Right renal pelvis (tissue), 4 donors: ENCODE results near the gene DUSP2. TPM values are rescaled to one million over a fixed set of nuclear protein-coding genes. Genes with fewer than 3 reads are reported as not detected.

Experiments used
- DNase-seq, 4 donors: peaks; one replicate each; pipeline ENCODE4 v3.0.0-alpha.2; 2013; ENCODE audit warnings: low read depth in 4 of 4, low spot score in 3 of 4, missing footprints in 1 of 4
- polyA plus RNA-seq, 4 donors: library from polyadenylated mRNA; unstranded; fragments of 120-200 nt; gene quantifications; one replicate each; pipeline ENCODE4 v1.2.1, GENCODE V29; 2013; ENCODE audit not compliant: insufficient read length in 4 of 4

The DUSP2 gene
- polyA plus RNA-seq, 4 donors = 3.6 to 6.9 (median 4.1) TPM

DNA sequence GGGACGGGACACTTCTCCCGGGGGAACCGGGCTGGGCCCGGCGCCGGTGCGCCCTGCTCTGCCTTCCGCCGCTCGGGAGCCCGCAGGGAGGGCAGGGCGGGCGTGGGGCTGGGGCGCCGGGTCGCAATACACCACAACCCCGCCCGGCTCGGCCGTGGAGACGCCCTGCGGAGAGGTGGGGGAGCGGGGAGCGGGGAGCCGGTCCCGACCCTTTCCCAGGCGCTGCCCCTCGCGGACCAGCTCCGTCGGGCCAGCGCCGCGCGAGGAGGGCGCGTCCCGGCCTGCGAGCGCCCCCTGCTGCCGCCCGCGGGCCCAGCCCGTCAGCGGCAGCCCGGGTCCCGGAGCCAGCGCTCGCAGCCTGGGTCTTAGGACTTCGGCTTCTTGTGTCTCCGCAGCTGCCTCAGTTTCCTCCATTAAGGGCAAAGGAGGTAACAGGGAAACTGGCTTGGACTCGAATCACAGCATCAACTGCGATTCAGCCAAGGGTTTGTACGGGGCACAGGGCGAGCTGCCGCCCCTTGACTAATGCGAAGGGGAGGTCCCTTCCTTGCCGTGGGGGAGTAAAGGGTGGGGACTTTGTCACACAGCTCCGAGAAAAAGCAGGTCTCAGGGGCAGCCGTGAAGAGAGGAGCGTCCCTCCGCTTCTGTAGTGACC, 28.2 kb downstream of the DUSP2 start:
- peak in 1 of 4 donors; percentile 39 for DNase-seq

DNA sequence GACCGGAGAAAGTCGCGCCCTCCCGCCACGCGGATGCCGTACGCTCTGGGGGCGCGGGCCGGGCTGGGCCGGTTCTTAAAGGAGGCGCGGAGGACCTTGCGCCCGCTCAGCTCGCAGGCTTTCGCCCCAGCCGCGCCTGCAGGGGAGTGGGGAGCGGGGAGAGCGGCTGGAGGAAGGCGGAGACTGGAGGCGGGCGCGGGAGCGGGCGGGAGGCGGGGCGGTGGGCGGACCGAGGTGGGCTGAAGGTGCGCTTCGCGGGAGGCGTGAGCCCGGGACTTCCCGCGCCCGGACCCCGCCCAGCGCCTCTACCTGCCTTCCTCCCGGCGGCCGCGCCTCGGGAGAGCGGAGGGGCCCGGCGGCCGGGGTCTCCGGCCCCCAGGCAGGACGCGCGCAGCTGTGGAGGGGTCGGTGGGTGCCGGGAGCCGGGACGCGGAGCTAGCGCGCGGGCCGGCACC, 28.8 kb downstream of the DUSP2 start, which contains the start of gene ADRA2B:
Gene ADRA2B (minus strand): TSS at position 148 of the 455 bp plus-strand sequence. CDS start 422 bp downstream, outside the sequence.
- DNase-seq = peak in 2 of 4 donors; percentile 47 to 58

DNA sequence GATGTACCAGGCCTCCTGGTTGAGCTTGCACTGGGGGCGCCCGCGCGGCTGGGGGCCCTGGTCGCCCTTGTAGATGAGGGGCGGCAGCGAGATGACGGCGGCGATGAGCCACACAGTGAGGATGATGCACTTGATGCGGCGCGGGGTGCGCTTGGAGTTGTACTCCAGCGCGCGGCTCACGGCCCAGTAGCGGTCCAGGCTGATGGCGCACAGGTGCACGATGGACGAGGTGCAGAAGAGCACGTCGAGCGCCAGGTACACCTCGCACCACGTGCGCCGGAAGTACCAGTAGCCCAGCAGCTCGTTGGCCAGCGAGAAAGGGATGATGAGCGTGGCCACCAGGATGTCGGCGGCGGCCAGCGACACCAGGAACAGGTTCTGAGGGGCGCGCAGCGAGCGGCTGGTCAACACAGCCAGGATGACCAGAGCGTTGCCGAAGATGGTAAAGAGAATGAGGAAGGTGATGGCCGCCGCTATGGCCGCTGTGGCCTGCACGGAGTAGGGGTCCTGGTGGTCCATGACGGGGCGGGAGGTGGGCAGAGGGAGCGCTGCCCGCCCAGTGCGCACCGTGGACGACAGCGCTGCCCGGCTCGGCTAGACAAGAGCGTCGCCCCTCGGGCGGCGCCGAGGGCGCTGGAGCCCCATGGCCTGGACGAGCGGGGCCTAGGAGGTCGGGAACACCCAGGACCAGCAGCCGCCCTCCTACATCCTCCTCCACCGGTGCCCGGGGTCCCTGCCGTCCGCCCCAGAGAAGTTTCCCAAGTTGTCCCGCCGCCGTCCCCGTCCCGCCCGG, 29.4 kb downstream of the DUSP2 start:
- no peak for DNase-seq

DNA sequence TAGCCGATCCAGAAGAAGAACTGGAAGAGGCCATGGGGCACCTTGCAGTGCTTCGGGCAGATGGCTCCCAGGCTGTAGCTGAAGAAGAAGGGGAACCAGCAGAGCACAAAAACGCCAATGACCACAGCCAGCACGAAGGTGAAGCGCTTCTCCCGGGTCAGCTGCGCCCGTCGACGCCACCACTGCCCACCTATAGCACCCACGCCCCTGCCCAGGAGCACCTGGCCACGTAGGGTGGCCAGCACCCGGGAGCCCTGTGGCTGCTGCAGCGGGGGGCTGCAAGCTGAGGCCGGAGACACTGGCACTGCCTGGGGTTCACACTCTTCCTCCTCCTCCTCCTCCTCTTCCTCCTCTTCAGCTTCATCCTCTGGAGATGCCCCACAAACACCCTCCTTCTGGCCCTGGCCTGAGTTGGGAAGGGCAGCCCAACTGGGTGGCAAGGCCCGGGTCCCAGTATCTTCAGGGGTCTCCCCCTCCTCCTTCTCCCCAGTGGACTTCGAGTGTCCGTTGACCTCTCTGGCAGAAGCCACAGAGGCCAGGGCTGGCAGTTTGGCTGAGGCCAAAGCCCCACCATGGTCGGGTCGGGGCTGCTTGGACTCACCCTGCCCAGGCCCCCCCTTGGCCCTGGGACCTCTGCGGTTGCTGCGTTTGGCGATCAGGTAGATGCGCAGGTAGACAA, 30.2 kb downstream of the DUSP2 start:
- DNase-seq = no peak

DNA sequence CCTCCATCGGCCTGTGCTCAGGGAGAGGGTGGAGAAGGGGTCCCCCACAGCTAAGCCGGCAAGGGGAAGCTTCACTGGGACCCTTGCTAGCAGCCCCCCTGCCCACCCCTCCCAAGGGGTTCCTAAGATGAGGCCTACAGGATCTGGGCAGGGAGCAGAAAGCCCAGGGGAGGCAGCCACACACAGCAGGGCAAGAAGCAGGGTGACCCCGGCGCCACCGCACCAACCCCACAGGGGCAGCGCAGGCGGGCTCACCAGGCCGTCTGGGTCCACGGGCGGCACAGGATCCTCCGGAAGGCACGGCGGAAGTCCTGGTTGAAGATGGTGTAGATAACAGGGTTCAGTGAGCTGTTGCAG, 30.7 kb downstream of the DUSP2 start:
- DNase-seq = no peak

DNA sequence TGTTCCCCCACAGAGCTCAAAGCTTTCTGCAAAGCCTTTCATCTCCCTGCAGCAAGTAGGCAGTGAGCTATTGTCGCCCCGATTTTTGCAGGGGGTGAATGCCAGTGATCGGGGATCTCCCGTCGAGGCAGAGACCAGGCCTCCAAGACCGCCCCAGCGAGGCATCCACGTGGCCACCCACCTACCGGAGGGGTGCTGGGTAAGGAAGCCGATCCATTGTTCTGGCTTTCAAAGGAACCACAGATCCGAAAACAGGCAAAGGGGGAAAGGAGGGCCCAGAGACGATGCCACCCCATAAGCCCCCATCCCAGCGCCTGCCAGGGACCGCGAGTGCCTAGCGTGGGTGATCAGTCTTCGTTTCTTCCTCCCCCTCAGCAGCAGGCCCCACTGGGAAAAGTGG, 31.3 kb downstream of the DUSP2 start:
- no peak for DNase-seq

DNA sequence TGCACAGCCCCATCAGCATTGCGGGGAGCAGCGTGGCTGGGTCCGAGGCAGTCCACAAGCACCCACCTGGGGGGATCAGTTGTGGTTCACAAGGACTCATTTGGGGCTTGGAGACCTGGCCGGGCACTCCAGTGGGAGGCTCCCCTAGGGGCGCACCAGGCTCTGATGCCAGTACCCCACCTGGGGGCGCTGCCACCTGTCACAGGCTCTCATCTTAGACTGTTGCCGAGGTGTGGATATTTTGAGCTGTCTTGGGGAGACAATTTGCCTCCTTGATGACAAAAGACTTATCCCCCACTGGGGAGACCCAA, 31.9 kb downstream of the DUSP2 start:
- no peak for DNase-seq

DNA sequence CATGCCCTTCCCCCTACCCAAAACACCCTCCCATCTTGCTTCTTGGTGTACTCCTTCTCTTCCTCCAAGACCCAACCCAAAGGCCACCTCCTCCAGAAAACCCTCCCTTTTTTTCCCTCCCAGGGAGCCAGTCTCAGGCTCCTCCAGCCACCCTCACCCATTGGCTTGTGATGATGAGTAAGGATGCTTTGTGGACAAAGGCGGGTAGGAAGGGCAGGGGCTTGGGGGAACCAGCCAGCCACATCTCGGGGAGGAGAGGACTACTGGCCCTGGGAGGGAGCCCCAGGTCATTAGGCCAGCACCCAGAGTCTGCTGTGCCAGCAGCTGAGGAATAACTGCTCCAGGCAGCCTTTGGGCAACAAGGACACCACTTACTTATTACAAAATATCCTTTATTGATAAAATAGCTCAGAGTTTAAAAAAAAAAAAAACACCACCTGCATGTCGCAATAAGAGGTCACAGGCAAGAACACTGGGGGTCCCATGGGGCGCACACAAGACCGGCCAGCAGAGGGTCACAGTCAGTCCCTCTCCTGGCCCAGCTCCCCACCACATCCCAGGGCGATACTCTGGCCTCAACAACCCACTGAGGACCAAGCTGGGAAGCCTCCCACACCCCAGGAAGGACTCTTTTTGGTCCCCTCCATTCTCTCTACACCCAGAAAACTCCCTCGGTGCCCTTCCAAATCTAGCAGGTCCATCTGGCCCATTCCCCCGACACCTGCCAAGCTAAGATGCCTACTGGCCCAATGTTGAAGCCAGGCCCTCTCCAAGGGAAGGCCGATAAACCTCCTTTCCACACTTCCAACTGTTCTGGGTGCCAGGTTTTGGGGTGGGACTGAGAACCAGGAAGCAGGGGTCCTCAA, 32.5 kb downstream of the DUSP2 start:
- no peak for DNase-seq

DNA sequence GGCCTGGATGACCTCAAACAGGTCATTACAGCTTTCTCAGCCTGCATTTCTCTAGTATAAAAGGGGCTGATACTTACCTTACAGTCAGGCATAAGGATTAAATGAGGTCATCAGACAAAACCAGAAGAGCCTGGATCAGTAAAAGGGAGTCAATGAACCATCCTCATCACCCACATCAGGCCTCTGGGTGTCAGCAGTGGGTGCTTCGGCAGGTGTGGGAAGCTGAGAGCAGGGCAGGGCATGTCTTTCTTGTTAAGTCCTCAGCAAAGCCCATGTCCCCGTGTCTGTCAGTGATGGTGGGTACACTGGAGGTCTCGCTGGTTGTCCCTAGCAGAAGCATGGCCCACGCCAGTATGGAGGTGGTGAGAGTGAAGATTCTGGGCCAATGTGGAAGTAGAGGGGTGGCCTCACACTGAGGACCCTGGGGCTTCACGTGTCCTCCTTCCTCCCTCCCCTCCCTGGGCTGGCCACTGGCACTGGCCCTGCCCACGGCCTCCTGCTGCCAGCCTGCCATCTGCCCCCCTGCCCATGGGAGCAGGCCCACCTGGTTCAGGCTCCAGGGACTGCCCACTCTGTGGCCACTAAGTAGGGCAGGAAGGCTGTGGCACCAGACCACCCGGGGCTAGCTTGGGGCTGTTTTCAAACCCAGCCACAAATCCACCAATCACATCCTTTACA, 33.3 kb downstream of the DUSP2 start:
- no peak for DNase-seq

DNA sequence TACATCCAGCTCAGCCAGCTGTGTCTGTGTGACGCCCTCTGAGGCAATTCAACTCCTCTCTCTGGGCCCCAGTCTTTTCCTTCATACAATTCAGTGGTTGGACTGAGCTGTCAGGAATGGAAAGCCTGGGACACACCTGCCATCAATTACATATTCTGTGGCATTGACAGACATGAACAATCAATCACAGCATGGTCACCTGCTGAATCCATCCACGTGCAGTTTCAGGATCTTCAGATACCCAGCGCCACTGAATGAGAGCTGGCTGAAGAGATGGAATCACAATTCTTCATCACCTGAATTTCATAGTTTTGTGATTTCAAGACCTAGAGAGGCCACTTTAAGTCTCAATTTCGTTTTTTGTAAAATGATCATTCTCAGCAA, 34.0 kb downstream of the DUSP2 start:
- DNase-seq = no peak

DNA sequence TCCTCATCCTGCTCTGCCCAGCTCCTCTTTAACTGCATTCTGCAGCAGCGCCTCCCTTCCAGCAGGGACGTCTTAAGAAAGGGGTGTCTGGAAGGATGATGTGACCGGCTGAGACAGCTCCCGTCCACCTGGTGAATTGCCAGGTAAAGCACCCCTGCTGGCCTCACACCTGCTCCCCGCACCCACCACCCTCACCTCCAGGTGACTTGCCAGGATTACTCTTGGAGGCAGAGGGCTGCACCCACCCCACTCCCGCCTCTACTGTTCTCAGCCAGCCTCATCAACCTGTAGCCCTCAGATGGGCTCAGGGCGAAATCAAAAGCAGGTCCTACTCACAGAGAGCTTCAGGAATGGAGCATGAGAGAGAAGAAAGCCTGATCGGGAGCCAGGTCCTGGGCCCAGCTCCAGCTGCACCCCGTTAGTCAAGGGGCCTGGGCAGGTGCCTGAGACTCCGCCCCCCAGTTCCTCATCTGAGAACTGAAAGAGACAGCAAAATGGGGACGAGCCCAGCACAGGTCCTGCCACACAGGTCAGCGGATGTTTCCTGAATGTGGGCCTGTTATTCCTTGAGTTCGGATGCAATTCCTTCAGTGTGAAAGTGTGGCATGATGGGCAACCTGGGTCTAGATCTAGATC, 34.5 kb downstream of the DUSP2 start:
- DNase-seq = no peak

DNA sequence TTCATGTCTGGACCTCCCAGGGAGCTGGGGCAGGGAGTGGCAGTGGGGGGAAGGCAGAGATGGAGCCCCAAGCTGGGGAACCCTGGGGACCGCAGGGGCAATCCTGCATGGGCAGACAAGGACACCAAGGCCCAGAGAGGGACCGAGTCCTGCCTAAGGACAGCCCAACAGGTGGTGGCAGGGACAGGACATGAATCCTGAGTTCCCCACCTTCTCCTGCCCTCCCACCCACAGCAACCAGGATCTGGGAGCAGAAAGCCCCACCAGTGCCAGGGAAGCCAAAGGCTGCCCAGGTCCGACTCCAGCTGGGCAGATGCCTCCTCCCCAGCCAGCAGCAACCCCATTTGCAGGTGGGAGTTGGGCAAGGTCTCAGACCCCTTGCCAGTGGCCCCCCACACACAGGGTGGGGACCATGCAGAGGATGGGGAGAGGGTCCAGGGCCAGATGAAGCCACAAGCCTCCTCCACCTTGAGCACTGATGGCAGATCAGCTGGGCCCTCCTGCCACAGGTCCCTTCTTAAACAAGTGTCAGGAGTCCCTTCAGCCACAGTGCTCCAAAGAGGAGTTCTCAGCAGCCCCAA, 35.2 kb downstream of the DUSP2 start:
- no peak for DNase-seq

DNA sequence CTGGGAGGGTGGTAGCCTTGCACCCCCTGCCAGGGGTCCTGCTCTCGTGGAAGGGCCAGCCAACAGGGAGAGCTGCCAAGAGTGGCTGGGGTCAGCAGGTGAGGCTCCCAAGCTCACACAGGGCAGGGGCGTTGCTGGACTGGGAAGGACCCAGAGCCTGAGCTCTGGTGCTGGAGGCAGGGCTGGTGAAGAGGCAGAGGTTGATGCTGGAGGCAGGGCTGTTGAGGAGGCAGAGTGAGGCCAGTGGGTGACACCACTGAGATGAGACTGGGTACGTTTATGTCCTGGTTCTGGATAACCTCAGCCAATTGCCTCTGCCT, 35.9 kb downstream of the DUSP2 start:
- no peak for DNase-seq

DNA sequence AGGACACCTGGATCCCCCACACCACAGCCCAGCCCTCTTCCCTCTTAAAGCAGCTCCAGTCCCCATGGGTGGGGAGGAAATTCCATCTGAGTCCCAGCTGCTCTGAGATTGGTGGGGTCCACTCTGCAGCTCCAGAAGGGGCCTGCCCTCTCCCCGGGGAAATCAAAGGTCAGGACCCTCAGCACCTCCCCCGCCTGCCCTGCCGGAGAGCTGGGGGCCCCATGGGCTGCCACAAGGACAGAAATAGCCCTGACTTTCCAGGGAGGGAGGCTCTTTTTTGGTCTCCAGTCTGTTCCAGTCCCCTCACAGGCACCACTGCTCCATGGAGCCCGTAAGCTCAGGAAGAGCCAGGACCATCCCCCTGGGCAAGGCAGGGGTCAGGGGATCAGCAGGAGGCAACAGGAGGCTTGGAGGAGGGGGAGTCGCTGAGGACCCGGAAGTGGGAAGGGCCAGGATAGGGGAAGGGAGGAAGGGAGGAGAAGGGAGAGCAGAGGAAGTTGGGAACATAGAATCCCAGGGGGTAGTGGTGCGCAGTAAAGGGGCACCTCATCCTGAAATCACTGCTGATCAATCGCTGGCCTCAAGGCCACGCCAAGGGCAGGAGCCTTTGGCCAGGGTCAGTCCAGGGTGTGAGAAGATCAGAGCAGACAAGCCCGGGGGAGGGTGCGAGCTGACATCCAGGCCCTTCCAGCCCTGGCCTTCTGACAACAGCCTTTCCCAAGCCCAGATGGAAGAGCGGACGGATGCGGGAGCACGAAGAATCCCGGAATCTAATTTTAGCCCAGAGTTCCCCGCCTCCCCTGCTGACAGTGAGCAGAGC, 36.5 kb downstream of the DUSP2 start:
- no peak for DNase-seq

DNA sequence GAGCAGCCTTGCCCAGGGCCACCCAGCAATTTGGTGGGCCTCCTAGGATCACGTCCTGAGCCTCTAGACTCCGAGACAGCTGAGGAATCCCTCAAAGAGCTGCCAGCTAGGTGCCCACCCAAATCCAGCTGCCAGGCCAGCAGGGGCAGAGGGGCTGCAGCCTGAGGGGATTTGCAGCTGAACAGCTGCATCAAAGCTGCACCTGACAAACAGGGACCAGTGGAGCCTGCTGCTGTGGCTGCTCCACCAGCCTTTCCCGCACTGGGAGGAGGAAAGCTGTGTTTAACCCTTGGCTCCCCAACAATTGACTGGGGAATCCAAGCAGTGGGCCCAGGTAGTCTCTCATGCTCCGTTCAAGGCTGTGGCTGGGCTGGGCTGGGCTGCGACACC, 37.1 kb downstream of the DUSP2 start:
- DNase-seq = no peak

DNA sequence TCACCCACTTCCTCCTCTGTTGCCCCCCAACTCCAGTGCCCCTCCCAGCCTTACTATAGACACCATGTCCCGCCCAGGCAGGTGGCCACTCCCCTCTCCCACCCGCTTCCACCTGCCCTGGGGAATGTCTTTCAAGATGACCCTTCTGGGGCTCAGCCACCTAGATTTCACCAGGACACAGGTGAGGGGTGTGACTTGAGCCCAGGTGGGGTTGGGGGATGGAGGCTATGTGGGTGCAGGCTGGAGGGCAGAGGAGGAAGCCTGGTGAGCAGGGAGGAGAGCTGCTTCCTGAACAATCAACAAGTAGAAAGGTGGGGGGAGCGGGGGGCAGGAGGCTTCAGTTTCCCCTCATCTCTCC, 37.6 kb downstream of the DUSP2 start:
- DNase-seq = no peak

DNA sequence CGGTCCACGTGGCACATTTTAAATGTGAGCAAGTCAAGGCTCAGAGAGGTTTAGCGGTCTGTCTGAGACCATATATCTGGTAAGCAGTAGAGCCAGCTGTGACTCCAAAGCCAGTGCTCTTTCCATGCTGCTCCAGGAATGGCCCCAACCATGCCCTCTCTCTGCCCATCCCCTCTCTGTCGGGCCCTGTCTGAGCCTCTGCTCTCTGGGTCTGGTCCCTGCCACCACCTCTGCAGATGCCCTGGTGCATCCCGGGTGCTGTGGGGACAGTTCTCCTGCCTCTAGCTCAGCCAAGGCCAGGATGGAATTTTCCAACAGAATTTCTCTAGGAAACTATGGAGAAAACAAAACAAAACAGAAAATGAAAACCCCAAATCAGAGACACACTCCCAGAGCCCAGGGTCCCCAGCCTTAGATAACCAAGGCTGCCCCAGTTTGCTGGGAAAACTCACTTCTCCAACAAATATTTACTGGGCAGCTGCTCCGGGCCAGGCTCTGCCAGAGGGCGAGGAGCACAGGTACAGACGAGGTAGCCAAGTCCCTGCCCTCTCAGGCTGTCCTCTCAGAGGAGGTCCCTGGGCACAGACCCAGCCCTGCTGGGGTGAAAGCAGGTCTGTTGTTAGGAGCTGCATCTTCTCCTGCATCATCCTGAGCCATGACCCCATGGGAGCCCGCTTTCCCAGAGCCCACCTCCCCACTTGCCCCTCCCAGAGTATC, 38.1 kb downstream of the DUSP2 start:
- no peak for DNase-seq

DNA sequence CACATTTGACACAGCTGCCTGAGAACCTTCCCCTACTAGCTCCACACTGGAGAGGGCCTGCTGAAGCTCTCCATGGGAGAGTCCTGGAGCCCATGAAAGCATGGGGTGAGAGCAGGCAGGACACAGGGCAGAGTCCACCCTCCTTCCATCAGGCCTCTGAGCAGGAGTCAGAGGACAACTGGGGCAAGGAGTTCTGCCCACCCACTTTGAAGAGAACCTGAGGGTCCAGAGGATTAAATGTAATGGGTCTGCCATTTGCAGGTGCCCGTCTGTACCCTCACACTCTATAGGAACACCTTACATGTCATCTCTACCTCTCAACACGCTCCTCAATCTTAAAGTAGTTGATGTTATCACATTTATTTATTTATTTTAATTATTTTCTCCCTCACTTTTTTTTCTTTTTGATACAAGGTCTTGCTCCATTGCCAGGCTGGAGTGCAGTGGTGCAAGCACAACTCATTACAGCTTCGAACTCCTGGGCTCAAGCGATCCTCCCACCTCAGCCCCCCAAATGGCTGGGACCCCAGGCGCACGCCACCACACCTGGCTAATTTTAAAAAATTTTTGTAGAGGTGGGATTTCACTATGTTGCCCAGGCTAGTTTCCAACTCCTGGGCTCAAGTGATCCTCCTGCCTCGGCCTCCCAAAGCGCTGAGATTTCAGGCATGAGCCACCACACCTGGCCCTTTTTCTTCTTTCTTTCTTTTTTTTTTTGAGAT, 39.1 kb downstream of the DUSP2 start:
- no peak for DNase-seq
